Lower leg skin (tissue), 3 donors: ENCODE results near the gene PRTN3.

ENCODE experiments used
- POLR2A ChIP-seq, 2 donors: fragments of 450-650 bp; IDR thresholded peaks; one replicate each; pipeline ENCODE4 v1.6.1; 2016 to 2017; ENCODE audit warnings: antibody characterized with exemption in 2 of 2, mild to moderate bottlenecking in 1 of 2, moderate library complexity in 1 of 2
- TF ChIP-seq, protein P1 (sequence below), 3 donors: fragments of 450-650 bp; IDR thresholded peaks; one replicate each; pipeline ENCODE4 v1.5.1; 2016; ENCODE audit warnings: antibody characterized with exemption in 3 of 3, mild to moderate bottlenecking in 3 of 3, moderate library complexity in 2 of 3

GRCh38 chr19:800360-801029 is 40.3 kb upstream of the PRTN3 start:
- TF ChIP-seq, protein P1, sequence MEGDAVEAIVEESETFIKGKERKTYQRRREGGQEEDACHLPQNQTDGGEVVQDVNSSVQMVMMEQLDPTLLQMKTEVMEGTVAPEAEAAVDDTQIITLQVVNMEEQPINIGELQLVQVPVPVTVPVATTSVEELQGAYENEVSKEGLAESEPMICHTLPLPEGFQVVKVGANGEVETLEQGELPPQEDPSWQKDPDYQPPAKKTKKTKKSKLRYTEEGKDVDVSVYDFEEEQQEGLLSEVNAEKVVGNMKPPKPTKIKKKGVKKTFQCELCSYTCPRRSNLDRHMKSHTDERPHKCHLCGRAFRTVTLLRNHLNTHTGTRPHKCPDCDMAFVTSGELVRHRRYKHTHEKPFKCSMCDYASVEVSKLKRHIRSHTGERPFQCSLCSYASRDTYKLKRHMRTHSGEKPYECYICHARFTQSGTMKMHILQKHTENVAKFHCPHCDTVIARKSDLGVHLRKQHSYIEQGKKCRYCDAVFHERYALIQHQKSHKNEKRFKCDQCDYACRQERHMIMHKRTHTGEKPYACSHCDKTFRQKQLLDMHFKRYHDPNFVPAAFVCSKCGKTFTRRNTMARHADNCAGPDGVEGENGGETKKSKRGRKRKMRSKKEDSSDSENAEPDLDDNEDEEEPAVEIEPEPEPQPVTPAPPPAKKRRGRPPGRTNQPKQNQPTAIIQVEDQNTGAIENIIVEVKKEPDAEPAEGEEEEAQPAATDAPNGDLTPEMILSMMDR (IDR thresholded peaks at IDR 0.05) = no peak
- no peak for TF ChIP-seq POLR2A (IDR thresholded peaks at IDR 0.05)
